OCI-LY3 (cell line): ENCODE measurements around the gene LRRN2.

Experiments
- EZH2phosphoT487 ChIP-seq: fragments of 200-600 bp; shearing (Covaris generic); IDR thresholded peaks from 2 replicates; pipeline ENCODE4 v1.6.1; 2018; ENCODE audit warnings: antibody characterized with exemption, mixed run types, low read depth
- TF ChIP-seq, protein P1 (sequence below): fragments of 200-600, 300-600 bp; sonication (generic); IDR thresholded peaks from 2 replicates; pipeline ENCODE4 v1.5.1; 2014; ENCODE audit warnings: antibody characterized with exemption, low read length, low read depth

DNA sequence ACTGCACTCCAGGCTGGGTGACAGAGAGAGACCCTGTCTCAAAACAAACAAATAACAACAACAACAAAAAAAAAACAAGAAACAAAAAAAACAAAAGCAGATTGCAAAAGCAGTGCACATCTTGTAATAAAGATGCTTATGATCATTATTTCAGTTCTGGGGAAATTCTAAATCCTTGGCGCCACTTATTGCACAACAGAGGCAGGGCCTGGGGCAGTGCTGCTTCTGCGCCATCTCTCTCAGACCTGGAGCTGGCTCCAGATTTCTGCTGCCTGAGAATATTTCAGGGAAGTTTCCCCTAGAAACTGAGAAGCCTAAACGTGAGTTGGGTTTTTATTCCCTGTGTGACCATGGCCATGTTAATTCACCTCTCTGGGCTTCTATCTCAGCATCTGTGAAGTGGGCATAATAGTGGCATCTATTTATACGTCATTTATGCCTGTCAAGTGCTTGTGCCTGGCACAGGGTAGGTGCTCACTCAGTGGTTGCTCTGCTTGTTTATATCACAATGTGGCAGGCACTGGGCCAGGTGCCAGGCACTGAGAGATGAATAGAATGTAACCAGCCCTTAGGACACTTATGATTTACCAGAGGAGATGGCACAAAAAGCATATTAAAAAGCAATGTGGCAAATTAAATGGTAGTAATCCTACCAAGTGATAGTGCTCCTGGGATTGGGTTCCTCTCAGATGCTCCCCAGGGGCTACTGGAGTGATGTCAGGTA lies 101.5 kb downstream of the LRRN2 start:
- TF ChIP-seq, protein P1, sequence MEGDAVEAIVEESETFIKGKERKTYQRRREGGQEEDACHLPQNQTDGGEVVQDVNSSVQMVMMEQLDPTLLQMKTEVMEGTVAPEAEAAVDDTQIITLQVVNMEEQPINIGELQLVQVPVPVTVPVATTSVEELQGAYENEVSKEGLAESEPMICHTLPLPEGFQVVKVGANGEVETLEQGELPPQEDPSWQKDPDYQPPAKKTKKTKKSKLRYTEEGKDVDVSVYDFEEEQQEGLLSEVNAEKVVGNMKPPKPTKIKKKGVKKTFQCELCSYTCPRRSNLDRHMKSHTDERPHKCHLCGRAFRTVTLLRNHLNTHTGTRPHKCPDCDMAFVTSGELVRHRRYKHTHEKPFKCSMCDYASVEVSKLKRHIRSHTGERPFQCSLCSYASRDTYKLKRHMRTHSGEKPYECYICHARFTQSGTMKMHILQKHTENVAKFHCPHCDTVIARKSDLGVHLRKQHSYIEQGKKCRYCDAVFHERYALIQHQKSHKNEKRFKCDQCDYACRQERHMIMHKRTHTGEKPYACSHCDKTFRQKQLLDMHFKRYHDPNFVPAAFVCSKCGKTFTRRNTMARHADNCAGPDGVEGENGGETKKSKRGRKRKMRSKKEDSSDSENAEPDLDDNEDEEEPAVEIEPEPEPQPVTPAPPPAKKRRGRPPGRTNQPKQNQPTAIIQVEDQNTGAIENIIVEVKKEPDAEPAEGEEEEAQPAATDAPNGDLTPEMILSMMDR = no peak
- no peak for TF ChIP-seq EZH2phosphoT487
